ENCODE measurements around the gene WDR27. TPM values are rescaled to one million over a fixed set of nuclear protein-coding genes. Genes with fewer than 3 reads are reported as not detected.
A peak's percentile ranks its signal among the peaks of the same experiment; 100 is the strongest.

The WDR27 gene
- total RNA-seq (2012; rRNA removed): 17.9 and 18.0 TPM in 2 replicates

DNA sequence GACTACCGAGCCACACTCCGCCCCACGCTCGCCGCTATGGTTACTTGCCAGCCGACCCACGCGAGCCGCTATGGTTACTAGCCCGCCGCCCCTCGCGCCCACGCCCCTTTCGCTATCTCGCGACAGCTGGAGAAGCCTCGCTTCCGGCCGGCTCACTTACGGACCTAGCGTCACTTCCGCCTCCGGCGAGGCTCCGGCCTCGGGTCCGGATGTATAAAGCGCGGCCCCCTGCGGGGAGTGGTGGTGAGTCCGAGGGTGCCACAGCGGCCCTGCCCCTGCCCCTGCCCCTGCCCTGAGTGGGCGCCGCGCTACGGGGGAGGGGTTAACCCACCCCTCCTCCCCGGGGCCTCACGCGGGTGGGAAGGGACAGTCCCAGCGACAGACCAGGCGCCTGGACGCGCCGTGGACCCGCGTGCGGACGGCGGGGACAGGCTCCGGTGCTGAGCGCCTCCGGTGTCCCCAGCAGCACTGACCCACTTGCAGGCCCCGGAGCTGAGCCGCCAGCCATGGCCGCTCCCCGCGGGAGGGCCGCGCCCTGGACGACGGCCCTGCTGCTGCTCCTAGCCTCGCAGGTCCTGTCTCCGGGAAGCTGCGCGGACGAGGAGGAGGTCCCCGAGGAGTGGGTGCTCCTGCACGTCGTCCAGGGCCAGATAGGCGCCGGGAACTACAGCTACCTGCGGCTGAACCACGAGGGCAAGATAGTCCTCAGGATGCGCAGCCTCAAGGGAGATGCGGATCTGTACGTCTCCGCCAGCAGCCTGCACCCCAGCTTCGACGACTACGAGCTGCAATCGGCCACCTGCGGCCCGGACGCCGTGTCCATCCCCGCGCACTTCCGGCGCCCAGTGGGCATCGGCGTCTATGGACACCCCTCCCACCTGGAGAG lies at the start of gene WDR27, which contains the start of gene C6orf120:
Gene WDR27, minus strand, starts transcription at position 76 of the 886 bp plus-strand sequence. CDS start 13,024 bp downstream, outside the sequence.
Gene C6orf120, plus strand, starts transcription at position 173 of the 886 bp plus-strand sequence. Its CDS starts 334 bp downstream, at position 507.
- H3K4me2 ChIP-seq (ENCODE audit: low read length): peak within 1 kb of the TSS; percentile 90
- H3K4me3 ChIP-seq (ENCODE audit: low read length): peak within 1 kb of the TSS; percentile 82
- H3K9ac ChIP-seq (ENCODE audit: low read depth, low read length): peak within 1 kb of the TSS; percentile 95
- H3K27me3 ChIP-seq (ENCODE audit: control insufficient read depth, insufficient read depth, low read length): no peaks in the 10 kb centered on the region
- H3K9me3 ChIP-seq (replicated peaks; ENCODE audit: low read length): no peaks in the 10 kb centered on the region
- H3K36me3 ChIP-seq (ENCODE audit: insufficient read depth, low read length): peaks cover 13% of the 10 kb centered on the region
- peaks cover 32% of the 10 kb centered on the region for H3K4me1 ChIP-seq (ENCODE audit: control insufficient read depth, insufficient read depth, low read length)

DNA sequence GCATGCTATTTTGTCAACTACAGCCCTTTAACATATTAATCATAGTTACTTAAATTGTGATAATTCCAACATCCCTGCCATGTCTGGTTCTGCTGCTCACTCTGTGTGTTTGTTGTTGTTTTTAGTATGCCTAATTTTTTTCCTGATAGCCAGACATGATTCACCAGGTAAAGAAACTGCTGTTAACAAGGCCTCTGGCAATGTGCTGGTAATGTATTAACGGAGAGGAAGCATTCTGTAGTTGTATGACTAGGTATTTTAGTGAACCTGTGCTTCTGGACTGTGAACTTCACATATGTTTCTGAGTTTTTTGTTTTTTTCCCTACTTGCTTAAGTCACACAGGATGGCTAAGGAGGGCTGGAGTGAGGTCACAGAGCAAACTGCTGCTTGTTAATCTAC lies 44.7 kb upstream of the WDR27 start:
- no peaks in the 10 kb centered on the region for H3K36me3 ChIP-seq (ENCODE audit: insufficient read depth, low read length)
- H3K4me3 ChIP-seq (ENCODE audit: low read length): no peak overlapping the region
- no peak overlapping the region for H3K4me2 ChIP-seq (ENCODE audit: low read length)
- peaks cover 6% of the 10 kb centered on the region for H3K4me1 ChIP-seq (ENCODE audit: control insufficient read depth, insufficient read depth, low read length)
- no peak overlapping the region for H3K9ac ChIP-seq (ENCODE audit: low read depth, low read length)
- H3K27me3 ChIP-seq (ENCODE audit: control insufficient read depth, insufficient read depth, low read length): no peaks in the 10 kb centered on the region
- H3K9me3 ChIP-seq (replicated peaks; ENCODE audit: low read length): no peaks in the 10 kb centered on the region

DNA sequence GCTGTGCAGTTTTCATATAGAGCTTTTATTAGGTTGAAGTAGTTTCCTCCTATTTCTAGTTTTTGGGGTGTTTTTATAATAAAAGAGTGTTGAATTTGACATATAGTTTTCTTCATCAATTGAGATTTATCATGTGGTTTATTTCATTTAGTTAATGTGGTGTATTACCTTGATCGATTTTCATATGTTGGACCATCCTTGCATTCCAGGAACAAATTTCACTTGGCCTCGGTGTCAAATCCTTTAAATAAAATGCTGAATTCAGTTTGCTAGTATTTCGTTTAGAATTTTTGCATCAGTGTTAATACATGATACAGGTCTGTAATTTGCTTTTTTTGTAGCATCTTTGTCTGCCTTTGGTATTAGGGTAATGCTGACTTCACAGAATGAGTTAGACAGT lies 43.6 kb upstream of the WDR27 start:
- Histone ChIP-seq H3K36me3 (ENCODE audit: insufficient read depth, low read length) (no peaks in the 10 kb centered on the region), H3K4me1 (ENCODE audit: control insufficient read depth, insufficient read depth, low read length) (peaks cover 5% of the 10 kb centered on the region), H3K4me2 (ENCODE audit: low read length) (no peak overlapping the region), H3K9me3 (replicated peaks; ENCODE audit: low read length) (no peaks in the 10 kb centered on the region), H3K27me3 (ENCODE audit: control insufficient read depth, insufficient read depth, low read length) (no peaks in the 10 kb centered on the region), H3K4me3 (ENCODE audit: low read length) (no peak overlapping the region), H3K9ac (ENCODE audit: low read depth, low read length) (no peak overlapping the region)

DNA sequence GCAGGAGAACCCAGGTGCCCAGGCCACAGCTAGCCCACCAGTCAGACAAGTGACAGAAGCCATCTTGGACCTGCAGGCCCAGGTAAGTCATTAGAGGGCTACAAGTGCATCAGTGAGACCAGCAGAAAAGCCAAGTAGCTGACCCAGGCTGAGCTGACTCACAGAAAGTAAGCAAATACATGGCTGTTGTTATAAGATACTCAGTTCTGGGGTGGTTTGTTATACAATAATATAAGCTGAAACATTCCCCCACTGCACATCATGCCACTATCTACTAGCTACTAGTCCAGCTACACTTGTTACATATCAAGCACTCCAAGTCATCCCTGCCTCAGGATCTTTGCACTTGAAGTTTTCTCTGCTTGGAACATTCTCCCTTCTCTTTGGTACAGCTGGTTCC lies 39.5 kb upstream of the WDR27 start:
- Histone ChIP-seq H3K9me3 (replicated peaks; ENCODE audit: low read length) (no peaks in the 10 kb centered on the region), H3K27me3 (ENCODE audit: control insufficient read depth, insufficient read depth, low read length) (peaks cover 14% of the 10 kb centered on the region), H3K4me3 (ENCODE audit: low read length) (no peak overlapping the region), H3K4me2 (ENCODE audit: low read length) (no peak overlapping the region), H3K4me1 (ENCODE audit: control insufficient read depth, insufficient read depth, low read length) (no peaks in the 10 kb centered on the region), H3K36me3 (ENCODE audit: insufficient read depth, low read length) (no peaks in the 10 kb centered on the region), H3K9ac (ENCODE audit: low read depth, low read length) (no peak overlapping the region)

DNA sequence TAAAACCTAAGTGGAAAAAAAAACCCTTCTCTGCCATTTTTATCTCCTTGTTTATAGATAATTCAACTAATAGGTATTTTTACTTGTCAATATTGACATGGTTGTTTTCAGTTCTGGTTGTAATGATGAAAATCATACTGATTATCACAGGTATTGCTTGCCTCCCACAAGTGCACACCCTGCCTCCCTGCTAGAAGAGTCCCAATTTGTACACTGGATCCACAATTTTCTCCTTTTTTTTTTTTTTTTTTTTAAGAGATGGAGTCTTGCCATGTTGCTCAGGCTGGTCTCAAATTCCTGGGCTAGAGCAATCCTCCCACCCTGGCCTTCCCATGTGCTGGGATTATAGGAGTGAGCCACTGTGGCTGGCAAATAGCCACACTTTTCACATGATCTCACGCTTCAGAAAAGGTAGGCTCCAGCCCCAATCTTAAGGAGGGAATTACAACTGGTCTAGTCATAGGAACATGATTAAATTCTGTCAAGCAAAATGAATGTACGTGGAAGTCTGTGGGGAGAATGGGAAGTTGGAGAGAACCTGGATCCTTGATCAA lies 37.2 kb upstream of the WDR27 start:
- H3K4me3 ChIP-seq (ENCODE audit: low read length): no peak overlapping the region
- H3K36me3 ChIP-seq (ENCODE audit: insufficient read depth, low read length): no peaks in the 10 kb centered on the region

DNA sequence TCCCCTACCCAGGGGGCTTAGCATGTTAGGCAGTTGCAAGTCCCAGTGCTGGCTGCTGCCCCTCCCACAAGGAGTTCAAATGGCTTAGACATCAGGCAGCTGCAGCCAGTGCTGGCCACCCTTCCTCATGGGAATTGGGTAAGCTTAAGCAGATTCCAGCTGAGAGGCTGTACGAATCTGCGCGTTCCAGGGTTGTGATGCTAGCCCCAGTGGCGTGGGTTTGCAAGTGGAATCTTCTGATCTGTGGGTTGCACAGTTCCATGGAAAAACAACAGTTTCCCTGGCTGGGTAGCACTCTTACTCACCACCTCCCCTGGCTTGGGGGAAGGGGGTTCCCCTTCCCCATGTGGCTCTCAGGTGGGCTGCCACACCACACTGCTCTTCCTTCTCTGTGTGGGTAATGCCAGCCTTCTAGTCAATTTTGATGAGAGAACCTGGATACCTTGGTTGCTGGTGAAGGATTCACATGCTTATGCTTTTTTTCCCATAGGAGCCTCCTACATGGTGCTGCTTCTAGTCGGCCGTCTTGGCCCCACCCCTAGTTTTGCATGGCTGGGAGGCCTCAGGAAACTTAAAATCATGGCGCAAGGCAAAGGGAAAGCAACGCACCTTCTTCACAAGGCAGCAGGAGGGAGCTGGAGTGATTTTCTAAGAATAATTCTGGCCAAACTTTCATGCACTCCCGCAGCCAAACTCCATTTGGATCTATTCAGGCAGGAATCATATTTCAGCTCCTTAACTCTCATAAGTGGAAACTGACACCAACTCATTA lies 36.6 kb upstream of the WDR27 start:
- Histone ChIP-seq H3K27me3 (ENCODE audit: control insufficient read depth, insufficient read depth, low read length) (peaks cover 21% of the 10 kb centered on the region), H3K4me1 (ENCODE audit: control insufficient read depth, insufficient read depth, low read length) (no peaks in the 10 kb centered on the region), H3K4me2 (ENCODE audit: low read length) (no peak overlapping the region), H3K36me3 (ENCODE audit: insufficient read depth, low read length) (no peaks in the 10 kb centered on the region), H3K9me3 (replicated peaks; ENCODE audit: low read length) (no peaks in the 10 kb centered on the region), H3K9ac (ENCODE audit: low read depth, low read length) (no peak overlapping the region), H3K4me3 (ENCODE audit: low read length) (no peak overlapping the region)

More for the DNA sequence above, 37.2 kb upstream of the WDR27 start:
- Histone ChIP-seq H3K4me2 (ENCODE audit: low read length) (no peak overlapping the region), H3K9ac (ENCODE audit: low read depth, low read length) (no peak overlapping the region), H3K27me3 (ENCODE audit: control insufficient read depth, insufficient read depth, low read length) (peaks cover 21% of the 10 kb centered on the region), H3K4me1 (ENCODE audit: control insufficient read depth, insufficient read depth, low read length) (no peaks in the 10 kb centered on the region), H3K9me3 (replicated peaks; ENCODE audit: low read length) (no peaks in the 10 kb centered on the region)

DNA sequence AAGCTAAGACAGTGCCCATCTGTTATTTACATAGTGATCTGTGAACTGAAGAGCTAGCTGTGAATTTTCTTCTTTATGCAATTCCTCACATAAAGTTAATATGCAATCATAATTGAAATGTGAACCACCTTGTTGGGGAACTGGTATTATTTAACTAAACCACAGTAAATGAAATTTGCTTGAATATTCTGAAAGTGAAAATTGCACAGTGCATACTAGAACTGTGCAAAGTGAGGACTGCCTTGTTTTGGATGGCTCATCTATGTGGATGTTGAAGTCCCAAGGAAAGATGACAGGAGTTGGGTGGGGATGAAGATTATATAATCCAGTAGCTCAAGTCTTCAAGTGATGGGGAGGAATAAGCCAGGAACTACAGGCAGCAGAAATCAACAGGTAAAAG lies 28.1 kb upstream of the WDR27 start:
- Histone ChIP-seq H3K4me2 (ENCODE audit: low read length) (no peak overlapping the region), H3K27me3 (ENCODE audit: control insufficient read depth, insufficient read depth, low read length) (no peaks in the 10 kb centered on the region), H3K4me3 (ENCODE audit: low read length) (no peak overlapping the region), H3K9ac (ENCODE audit: low read depth, low read length) (no peak overlapping the region), H3K4me1 (ENCODE audit: control insufficient read depth, insufficient read depth, low read length) (peaks cover 5% of the 10 kb centered on the region), H3K36me3 (ENCODE audit: insufficient read depth, low read length) (no peaks in the 10 kb centered on the region), H3K9me3 (replicated peaks; ENCODE audit: low read length) (no peaks in the 10 kb centered on the region)

DNA sequence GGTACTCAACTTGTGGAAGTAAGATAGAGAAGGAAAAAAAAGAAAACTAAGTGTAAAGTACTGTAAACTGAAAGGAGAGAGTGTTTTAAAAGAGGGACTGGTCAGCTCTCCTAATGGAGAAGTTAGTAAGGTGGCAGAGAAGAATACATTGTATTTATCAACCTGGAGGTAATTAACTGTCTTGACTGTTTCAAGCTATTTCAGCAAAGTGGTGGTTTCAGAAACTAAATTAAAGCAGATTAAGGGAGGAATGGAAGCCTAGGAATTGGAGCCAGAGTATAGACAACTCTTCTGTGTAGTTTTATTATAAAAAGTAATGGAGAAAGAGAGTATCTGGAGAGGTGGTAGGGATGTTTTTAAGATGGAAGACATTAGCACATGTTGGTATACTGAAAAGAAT lies 25.1 kb upstream of the WDR27 start:
- Histone ChIP-seq H3K9me3 (replicated peaks; ENCODE audit: low read length) (no peaks in the 10 kb centered on the region), H3K36me3 (ENCODE audit: insufficient read depth, low read length) (no peaks in the 10 kb centered on the region)

DNA sequence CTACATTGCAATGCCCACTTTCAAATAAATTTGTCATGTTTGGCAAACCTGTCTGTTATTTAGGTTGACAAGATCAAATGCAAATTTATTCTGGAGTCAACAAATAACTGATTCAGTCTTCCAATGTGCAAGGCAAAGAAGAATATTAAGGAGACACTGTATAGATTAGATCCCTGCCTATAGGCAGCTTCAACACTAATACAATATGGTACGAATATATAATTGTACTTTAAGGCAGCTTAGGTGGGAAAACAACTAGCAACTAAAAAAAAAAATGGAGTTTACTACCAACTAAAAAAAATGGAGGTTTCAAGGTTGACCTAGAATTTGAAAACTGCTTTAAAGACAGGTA lies 24.2 kb upstream of the WDR27 start:
- Histone ChIP-seq H3K4me3 (ENCODE audit: low read length) (no peak overlapping the region), H3K9ac (ENCODE audit: low read depth, low read length) (no peak overlapping the region), H3K9me3 (replicated peaks; ENCODE audit: low read length) (no peaks in the 10 kb centered on the region), H3K27me3 (ENCODE audit: control insufficient read depth, insufficient read depth, low read length) (no peaks in the 10 kb centered on the region), H3K4me1 (ENCODE audit: control insufficient read depth, insufficient read depth, low read length) (peaks cover 20% of the 10 kb centered on the region), H3K36me3 (ENCODE audit: insufficient read depth, low read length) (no peaks in the 10 kb centered on the region), H3K4me2 (ENCODE audit: low read length) (no peak overlapping the region)

More for the DNA sequence above, 25.1 kb upstream of the WDR27 start:
- H3K4me1 ChIP-seq (ENCODE audit: control insufficient read depth, insufficient read depth, low read length): peaks cover 16% of the 10 kb centered on the region
- no peak overlapping the region for H3K9ac ChIP-seq (ENCODE audit: low read depth, low read length)
- no peak overlapping the region for H3K4me2 ChIP-seq (ENCODE audit: low read length)
- no peaks in the 10 kb centered on the region for H3K27me3 ChIP-seq (ENCODE audit: control insufficient read depth, insufficient read depth, low read length)
- no peak overlapping the region for H3K4me3 ChIP-seq (ENCODE audit: low read length)

DNA sequence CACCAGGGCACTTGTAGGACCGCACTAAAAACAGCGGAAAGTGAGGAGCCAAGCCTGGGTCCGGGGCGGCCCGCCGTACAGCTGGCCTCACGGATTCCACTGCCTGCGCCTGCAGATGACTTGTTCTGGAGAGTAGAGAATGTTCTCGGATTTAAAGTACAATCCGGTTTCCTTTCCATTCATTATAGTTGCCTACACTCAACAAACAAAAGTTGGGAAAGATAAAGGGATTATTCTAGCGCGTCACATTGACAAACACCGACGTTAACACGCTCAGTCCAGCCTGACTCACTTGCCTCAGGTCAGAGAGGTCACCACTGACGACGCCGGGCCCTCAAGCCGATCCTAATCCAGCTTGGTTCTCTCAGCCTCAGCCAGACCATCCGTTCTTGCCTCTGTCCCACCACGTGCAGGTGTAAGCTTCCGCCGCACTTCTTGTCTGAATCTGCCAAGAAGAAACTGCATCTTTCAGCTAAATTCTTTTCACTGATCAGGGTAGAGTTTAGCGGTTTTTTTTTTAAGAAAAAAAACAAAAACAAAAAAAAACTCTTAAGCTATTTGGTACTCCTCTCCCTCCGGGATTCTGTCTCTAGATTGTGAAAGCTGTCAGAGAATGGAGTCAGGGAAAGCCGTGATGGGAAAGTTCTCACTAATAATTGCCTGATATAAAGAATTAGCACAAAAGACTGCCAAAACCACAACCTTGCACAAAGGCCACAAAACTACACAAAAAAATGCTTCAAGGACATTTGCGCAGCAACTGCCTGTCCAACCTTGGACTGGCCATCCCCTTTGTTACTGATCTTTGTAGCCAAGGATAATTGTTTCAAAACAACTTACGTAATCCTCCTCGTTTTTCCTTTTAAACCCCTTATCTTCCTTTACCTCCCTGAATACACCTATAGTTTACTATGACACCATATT lies 23.6 kb upstream of the WDR27 start:
- Histone ChIP-seq H3K9ac (ENCODE audit: low read depth, low read length) (peak overlapping the region; percentile 64), H3K36me3 (ENCODE audit: insufficient read depth, low read length) (no peaks in the 10 kb centered on the region), H3K4me3 (ENCODE audit: low read length) (peak overlapping the region; percentile 70), H3K4me2 (ENCODE audit: low read length) (peak overlapping the region; percentile 85), H3K9me3 (replicated peaks; ENCODE audit: low read length) (no peaks in the 10 kb centered on the region), H3K4me1 (ENCODE audit: control insufficient read depth, insufficient read depth, low read length) (peaks cover 20% of the 10 kb centered on the region), H3K27me3 (ENCODE audit: control insufficient read depth, insufficient read depth, low read length) (no peaks in the 10 kb centered on the region)

All from skeletal muscle satellite cell (primary cell).